Upper lobe of right lung (tissue), 1 donor: ENCODE data around the gene LAMB1. TPM values are rescaled to one million over a fixed set of nuclear protein-coding genes. Genes with fewer than 3 reads are reported as not detected.
"Not testable (repeated sequence)": the region's sequence is repeated elsewhere in the genome, so short reads cannot be mapped to it uniquely, and the experiment has no call there.

Experiments
- ATAC-seq: fragments of 200-7000 bp; cut with Tn5 transposase; one replicate; pipeline ENCODE4 v1.9.1; 2020; ENCODE audit warnings: mild to moderate bottlenecking, moderate library complexity
- DNase-seq: peaks from one replicate; pipeline ENCODE4 v3.0.0-alpha.2; 2020
- H3K27ac ChIP-seq: fragments of 200-600 bp; one replicate; pipeline ENCODE4 v1.8.0; 2022
- H3K27me3 ChIP-seq: fragments of 200-600 bp; one replicate; pipeline ENCODE4 v1.8.0; 2022; ENCODE audit warnings: mild to moderate bottlenecking
- H3K36me3 ChIP-seq: fragments of 200-600 bp; one replicate; pipeline ENCODE4 v1.8.0; 2022
- H3K4me1 ChIP-seq: fragments of 200-600 bp; one replicate; pipeline ENCODE4 v1.8.0; 2022
- H3K4me3 ChIP-seq: fragments of 200-600 bp; one replicate; pipeline ENCODE4 v1.8.0; 2022; ENCODE audit warnings: mild to moderate bottlenecking
- H3K9me3 ChIP-seq: fragments of 200-600 bp; one replicate; pipeline ENCODE4 v1.8.0; 2022
- CTCF ChIP-seq: fragments of 200-600 bp; IDR thresholded peaks from one replicate; pipeline ENCODE4 v1.8.0; 2022; ENCODE audit warnings: antibody characterized with exemption
- intact Hi-C: fragments of 100-400 bp; cut with DNase I; formaldehyde crosslinking; loops from one replicate; pipeline ENCODE4 v1.11.0; 2022
- total RNA-seq: library from RNA; stranded (reverse); fragmentation: NEBNext Ultra II Directional; extraction: Animal tissue kit (Norgen Biotek cat#: 25700); gene quantifications from one replicate; pipeline ENCODE4 v1.2.1, GENCODE V29; 2021
- donor health status: DM: no; HTN: yes; CAD: no; lungs with severe emphysema.

Gene LAMB1
- total RNA-seq, 1 donor from 2014 or later = 156 TPM

- Histone ChIP-seq H3K36me3 (peaks cover 96% of the 10 kb centered on the region), H3K27ac (no peak overlapping the region), H3K4me1 (peaks cover 3% of the 10 kb centered on the region), H3K4me3 (no peak overlapping the region), H3K27me3 (no peaks in the 10 kb centered on the region), H3K9me3 (no peaks in the 10 kb centered on the region)
- intact Hi-C loops = no loop called here
- DNase-seq (no peak), ATAC-seq (peak; percentile 61)
- no peak for TF ChIP-seq CTCF
Observed at GRCh38 chr7:107924841-107925504, 78.0 kb downstream of the LAMB1 start.

GRCh38 chr7:107922886-107923285, 80.1 kb downstream of the LAMB1 start:
- no peak for ATAC-seq
- intact Hi-C loops = no loop called here
- Histone ChIP-seq H3K36me3 (peaks cover 97% of the 10 kb centered on the region), H3K4me3 (no peak overlapping the region), H3K27me3 (no peaks in the 10 kb centered on the region), H3K4me1 (peaks cover 3% of the 10 kb centered on the region), H3K27ac (no peak overlapping the region), H3K9me3 (no peaks in the 10 kb centered on the region)
- DNase-seq = no peak
- no peak for TF ChIP-seq CTCF

- H3K4me3 ChIP-seq, H3K27ac ChIP-seq, ATAC-seq, intact Hi-C loops, H3K9me3 ChIP-seq, DNase-seq, H3K27me3 ChIP-seq, H3K4me1 ChIP-seq: not testable (repeated sequence)
- peaks cover 98% of the 10 kb centered on the region for H3K36me3 ChIP-seq
Observed at GRCh38 chr7:107921826-107922225, 81.1 kb downstream of the LAMB1 start.

GRCh38 chr7:107920048-107920772, 82.8 kb downstream of the LAMB1 start:
- Histone ChIP-seq H3K4me3 (no peak overlapping the region), H3K4me1 (peaks cover 2% of the 10 kb centered on the region), H3K9me3 (no peaks in the 10 kb centered on the region), H3K27ac (no peak overlapping the region), H3K36me3 (peaks cover 98% of the 10 kb centered on the region), H3K27me3 (no peaks in the 10 kb centered on the region)
- no peak for TF ChIP-seq CTCF
- no peak for DNase-seq
- intact Hi-C loops = no loop called here
- ATAC-seq = peak; percentile 29

GRCh38 chr7:107918948-107919347, 84.0 kb downstream of the LAMB1 start:
- intact Hi-C loops = no loop called here
- H3K36me3 ChIP-seq = peaks cover 85% of the 10 kb centered on the region
- H3K27ac ChIP-seq = no peak overlapping the region
- H3K4me3 ChIP-seq = no peak overlapping the region
- TF ChIP-seq CTCF = no peak
- H3K4me1 ChIP-seq = no peaks in the 10 kb centered on the region
- no peaks in the 10 kb centered on the region for H3K27me3 ChIP-seq
- H3K9me3 ChIP-seq = no peaks in the 10 kb centered on the region
- no peak for DNase-seq
- ATAC-seq = no peak

GRCh38 chr7:107917763-107918651, 85.0 kb downstream of the LAMB1 start:
- intact Hi-C loops = no loop called here
- DNase-seq (no peak), ATAC-seq (no peak)
- Histone ChIP-seq H3K9me3 (no peaks in the 10 kb centered on the region), H3K27me3 (no peaks in the 10 kb centered on the region), H3K4me1 (no peaks in the 10 kb centered on the region), H3K27ac (no peak overlapping the region), H3K36me3 (peaks cover 81% of the 10 kb centered on the region), H3K4me3 (no peak overlapping the region)
- no peak for TF ChIP-seq CTCF
